ENCODE data around the gene PMEPA1. TPM values are rescaled to one million over a fixed set of nuclear protein-coding genes. Genes with fewer than 3 reads are reported as not detected.

Gene PMEPA1
- total RNA-seq, 1 experiment from 2014 or later: 14.4 TPM

GRCh38 chr20:57609086-57609841 lies 100.6 kb downstream of the PMEPA1 start:
- DNase-seq (ENCODE audit: low spot score): no peak

DNA sequence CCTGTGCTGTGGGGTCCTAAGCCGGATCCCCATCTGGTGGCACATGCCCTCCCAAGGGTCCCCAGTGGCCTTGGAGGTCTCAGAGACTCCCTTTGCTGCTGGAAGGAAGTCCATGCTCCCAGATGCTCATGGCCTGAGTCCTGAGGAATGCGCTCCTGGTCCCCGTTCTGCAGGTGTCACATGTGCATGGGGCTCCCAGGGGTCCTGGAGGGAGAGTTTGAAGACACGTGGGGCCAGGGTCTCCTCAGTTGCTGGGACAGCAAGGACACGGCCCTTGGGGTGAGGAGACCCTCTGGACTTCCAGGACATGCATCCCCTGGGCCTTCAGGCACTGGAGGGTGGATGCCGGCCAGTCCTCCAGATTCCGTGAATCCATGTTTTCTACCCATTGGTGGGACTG lies 101.3 kb downstream of the PMEPA1 start:
- no peak for DNase-seq (ENCODE audit: low spot score)

DNA sequence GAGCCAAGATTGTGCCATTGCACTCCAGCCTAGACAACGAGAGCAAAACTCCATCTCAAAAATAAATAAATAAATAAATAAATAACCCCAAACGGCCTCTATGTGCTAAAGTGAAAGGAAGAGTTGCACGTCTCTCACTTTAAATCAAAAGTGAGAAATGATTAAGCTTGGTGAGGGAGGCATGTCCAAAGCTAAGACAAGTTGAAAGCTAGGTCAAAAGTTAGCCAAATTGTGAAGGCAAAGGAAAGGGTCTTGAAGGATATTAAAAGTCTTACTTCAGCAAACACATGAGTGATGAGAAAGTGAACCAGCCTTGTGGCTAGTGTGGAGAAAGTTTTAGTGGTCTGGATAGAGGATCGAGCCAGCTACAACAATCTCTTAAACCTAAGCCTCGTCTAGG lies 103.9 kb downstream of the PMEPA1 start:
- DNase-seq (ENCODE audit: low spot score): no peak

- no peak for DNase-seq (ENCODE audit: low spot score)
Measured at GRCh38 chr20:57605045-57605444, 104.8 kb downstream of the PMEPA1 start.

GRCh38 chr20:57603120-57603519 lies 106.7 kb downstream of the PMEPA1 start:
- DNase-seq (ENCODE audit: low spot score): no peak

- no peak for DNase-seq (ENCODE audit: low spot score)
Measured at GRCh38 chr20:57601737-57602136, 108.1 kb downstream of the PMEPA1 start.

DNA sequence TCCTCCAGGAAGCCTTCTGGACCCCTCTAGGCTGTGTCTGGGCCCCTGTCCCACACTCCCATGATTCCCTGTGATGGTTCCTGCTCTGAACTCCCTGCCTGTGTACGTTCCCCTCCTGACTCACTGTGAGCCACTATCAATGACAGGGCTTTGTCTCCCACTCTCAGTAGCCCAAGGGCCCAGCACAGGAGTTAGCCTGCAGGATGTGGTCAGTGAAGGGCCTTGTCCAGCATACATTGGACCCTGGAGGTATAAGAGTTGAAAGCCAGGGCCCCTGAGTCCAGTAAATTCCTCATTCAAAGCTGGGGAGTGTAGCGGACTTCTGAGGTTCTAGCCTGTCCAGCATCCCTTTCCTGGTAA lies 108.6 kb downstream of the PMEPA1 start:
- DNase-seq (ENCODE audit: low spot score): no peak

- DNase-seq (ENCODE audit: low spot score): no peak
Measured at GRCh38 chr20:57600320-57601210, 109.2 kb downstream of the PMEPA1 start.

DNA sequence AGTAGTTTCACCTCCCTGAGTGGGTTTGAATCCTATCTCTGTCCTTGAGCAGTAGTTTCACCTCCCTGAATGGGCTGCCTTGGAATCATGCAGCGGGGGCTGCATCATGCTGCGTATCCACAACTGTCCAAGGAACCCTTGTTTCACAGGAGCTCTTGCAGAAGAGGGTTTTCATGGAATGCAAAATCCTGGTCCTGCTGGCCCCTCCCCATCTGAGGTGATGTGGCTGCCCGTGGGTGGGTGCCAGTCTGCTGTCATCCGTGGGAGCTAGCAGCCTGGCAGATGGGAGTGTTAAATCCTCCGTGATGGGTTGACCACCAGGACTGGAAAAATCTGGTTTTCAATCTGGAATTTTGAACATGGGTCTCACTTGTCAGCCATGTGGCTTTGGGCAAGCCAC lies 111.3 kb downstream of the PMEPA1 start:
- no peak for DNase-seq (ENCODE audit: low spot score)

Other genes with a start within 250 kb of the PMEPA1 start
- gene CTCFL, start 184.9 kb downstream of the PMEPA1 start, total RNA-seq (2014; rRNA removed; shearing (Covaris generic)): not detected in 2 replicates
- gene PCK1, start 148.9 kb downstream of the PMEPA1 start, total RNA-seq (2014; rRNA removed; shearing (Covaris generic)): 0.08 TPM in 1 of 2 replicates, not detected in the other
- not detected in 2 replicates for gene ZBP1, start 89.6 kb downstream of the PMEPA1 start, total RNA-seq (2014; rRNA removed; shearing (Covaris generic))

All from H4 (cell line).